ENCODE measurements around the gene COL6A2. TPM values are rescaled to one million over a fixed set of nuclear protein-coding genes. Genes with fewer than 3 reads are reported as not detected.

The COL6A2 gene
- total and polyA plus RNA-seq, 2 experiments from 2014 or later, result 28.4 to 89.2 TPM

DNA sequence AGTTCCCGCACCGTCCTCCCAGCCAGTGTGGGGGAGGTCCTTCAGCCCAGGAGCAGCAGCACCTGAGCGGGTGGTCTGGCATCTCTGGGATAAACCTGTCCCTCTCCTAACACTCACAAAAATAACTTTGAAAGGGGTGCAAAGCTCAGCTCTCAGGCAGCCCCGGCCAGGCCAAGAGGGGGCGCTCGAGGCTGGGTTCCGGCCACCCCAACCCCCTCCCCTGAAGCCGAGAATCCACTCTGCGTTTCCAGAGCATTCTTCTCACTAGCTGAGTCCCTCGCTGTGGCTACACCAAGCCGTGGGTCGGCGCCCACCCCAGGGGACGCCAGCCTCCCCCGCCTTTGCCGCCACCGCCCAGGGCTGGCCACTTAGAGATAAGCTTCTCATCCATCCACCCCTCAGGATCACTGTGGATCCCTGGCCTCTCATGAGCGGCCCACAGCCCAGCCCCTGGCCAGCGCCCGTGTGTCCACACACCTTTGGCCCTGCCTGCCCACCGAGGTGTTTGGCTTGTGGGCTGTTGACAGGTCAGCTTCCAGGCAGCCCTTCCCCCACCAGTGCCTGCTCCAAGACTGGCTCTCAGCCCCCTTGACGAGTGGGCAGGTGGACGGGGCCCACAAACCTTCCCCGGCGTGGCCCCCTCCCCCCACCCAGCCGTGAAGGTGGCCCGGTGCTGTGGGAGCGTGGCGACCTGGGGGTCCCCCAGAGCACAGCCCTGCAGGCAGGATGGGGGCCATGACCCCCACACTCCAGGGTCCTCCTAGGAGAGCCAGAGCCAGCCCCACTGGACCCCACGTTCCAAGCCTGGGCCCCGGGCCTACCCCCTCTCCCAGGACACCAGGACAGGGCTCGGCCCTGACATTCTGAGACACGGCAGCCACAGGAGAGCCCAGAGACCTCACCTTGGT, 55.6 kb downstream of the COL6A2 start:
- no peaks in the 10 kb centered on the region for H3K79me2 ChIP-seq (replicated peaks; ENCODE audit: insufficient read depth)
- H3K9me2 ChIP-seq (ENCODE audit: insufficient read depth), result no peaks in the 10 kb centered on the region
- no peaks in the 10 kb centered on the region for H4K20me1 ChIP-seq (replicated peaks; ENCODE audit: insufficient read depth)
- TF ChIP-seq ZNF114 (CRISPR knock-in tag; IDR thresholded peaks at IDR 0.05), result no peak
- TF ChIP-seq, protein P1, sequence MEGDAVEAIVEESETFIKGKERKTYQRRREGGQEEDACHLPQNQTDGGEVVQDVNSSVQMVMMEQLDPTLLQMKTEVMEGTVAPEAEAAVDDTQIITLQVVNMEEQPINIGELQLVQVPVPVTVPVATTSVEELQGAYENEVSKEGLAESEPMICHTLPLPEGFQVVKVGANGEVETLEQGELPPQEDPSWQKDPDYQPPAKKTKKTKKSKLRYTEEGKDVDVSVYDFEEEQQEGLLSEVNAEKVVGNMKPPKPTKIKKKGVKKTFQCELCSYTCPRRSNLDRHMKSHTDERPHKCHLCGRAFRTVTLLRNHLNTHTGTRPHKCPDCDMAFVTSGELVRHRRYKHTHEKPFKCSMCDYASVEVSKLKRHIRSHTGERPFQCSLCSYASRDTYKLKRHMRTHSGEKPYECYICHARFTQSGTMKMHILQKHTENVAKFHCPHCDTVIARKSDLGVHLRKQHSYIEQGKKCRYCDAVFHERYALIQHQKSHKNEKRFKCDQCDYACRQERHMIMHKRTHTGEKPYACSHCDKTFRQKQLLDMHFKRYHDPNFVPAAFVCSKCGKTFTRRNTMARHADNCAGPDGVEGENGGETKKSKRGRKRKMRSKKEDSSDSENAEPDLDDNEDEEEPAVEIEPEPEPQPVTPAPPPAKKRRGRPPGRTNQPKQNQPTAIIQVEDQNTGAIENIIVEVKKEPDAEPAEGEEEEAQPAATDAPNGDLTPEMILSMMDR (conservative IDR thresholded peaks at IDR 0.05; ENCODE audit: low read depth in 2 of 2), result peak; percentile 77 to 78
- no peak for TF ChIP-seq NANOG (IDR thresholded peaks at IDR 0.05; ENCODE audit: borderline replicate concordance)
- H3K4me3 Mint-ChIP-seq, result no peak overlapping the region
- no peaks in the 10 kb centered on the region; the same call in 2 of the 3 replicates for H3K36me3 Mint-ChIP-seq (ENCODE audit: low read depth)
- H3K4me1 ChIP-seq (ENCODE audit: insufficient read depth), result no peaks in the 10 kb centered on the region; the same call in 1 of the 2 replicates
- DNase-seq (ENCODE audit: low spot score), result peak; percentile 88
- H3K27ac ChIP-seq (ENCODE audit: low read depth), result no peak overlapping the region
- peak overlapping the region; percentile 67 for H3K4me2 ChIP-seq
- peaks cover 15% of the 10 kb centered on the region for H3K4me1 Mint-ChIP-seq
- H3K27ac Mint-ChIP-seq, result no peak overlapping the region
- H3K36me3 ChIP-seq (ENCODE audit: insufficient read depth), result no peaks in the 10 kb centered on the region
- H3K27me3 ChIP-seq (ENCODE audit: insufficient read depth), result no peaks in the 10 kb centered on the region
- H3F3A ChIP-seq (replicated peaks; ENCODE audit: low read depth), result no peaks in the 10 kb centered on the region
- H3K4me3 ChIP-seq, result peak overlapping the region; percentile 32; the same call in 1 of the 2 replicates
- 0 out of 2 replicates have a peak overlapping the region, but pooled peaks have one; percentile 69 for H2AFZ ChIP-seq
- H3K27me3 Mint-ChIP-seq (ENCODE audit: insufficient read depth, low read depth, poor library complexity), result peaks cover under 1% of the 10 kb centered on the region
- ATAC-seq, result peak; percentile 81
- H3K9me3 Mint-ChIP-seq, result no peaks in the 10 kb centered on the region; the same call in 2 of the 3 replicates

DNA sequence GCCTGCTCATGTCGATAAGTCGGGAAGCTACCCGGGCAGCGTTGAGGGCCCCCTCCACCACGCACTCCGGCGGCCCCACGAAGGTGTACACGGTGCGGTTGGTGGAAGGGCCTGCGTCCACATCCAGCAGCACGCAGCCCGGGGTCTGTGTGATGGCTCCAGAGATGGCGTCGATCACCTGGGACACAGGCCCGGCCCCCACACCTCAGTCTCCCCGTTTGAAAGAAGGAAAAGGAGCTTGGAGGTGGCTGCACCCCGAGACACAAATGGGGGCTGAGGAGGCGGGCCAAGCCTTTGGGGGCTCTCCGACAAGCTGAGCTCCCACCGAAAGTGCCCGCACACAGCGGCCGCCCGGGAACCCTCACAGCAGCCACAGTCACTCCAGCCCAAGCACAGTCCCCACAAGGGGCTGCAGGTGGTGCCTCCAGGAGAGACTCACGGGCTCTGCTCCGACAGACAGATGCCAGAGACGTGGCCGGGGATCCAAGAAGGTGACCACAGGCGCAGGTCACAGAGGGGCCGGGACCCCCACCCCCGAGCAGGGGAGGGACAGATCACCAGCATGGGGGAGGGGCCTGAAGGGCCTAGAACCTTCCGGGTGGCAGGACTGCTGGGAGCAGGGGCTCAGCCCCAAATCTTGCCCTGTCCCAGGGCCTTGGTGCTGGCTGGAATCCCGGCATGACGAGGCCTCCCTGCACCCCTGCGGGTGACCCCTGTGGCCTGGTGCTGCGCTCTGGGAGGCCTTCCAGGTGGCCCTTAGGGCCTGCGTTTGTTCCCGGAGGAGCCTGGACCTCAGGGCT, 56.4 kb downstream of the COL6A2 start:
- no peaks in the 10 kb centered on the region for H3K79me2 ChIP-seq (replicated peaks; ENCODE audit: insufficient read depth)
- no peaks in the 10 kb centered on the region for H3K27me3 ChIP-seq (ENCODE audit: insufficient read depth)
- no peaks in the 10 kb centered on the region for H3K9me2 ChIP-seq (ENCODE audit: insufficient read depth)
- no peaks in the 10 kb centered on the region for H3K36me3 ChIP-seq (ENCODE audit: insufficient read depth)
- Mint-ChIP-seq H3K27ac (no peak overlapping the region), H3K27me3 (ENCODE audit: insufficient read depth, low read depth, poor library complexity) (peaks cover 6% of the 10 kb centered on the region), H3K4me1 (peaks cover 11% of the 10 kb centered on the region), H3K4me3 (no peak overlapping the region), H3K36me3 (ENCODE audit: low read depth) (peaks cover 3% of the 10 kb centered on the region; the same call in 2 of the 3 replicates), H3K9me3 (no peaks in the 10 kb centered on the region)
- H3F3A ChIP-seq (replicated peaks; ENCODE audit: low read depth), result no peaks in the 10 kb centered on the region
- no peak overlapping the region for H2AFZ ChIP-seq
- DNase-seq (ENCODE audit: low spot score) (no peak), ATAC-seq (no peak; the same call in 2 of the 3 replicates)
- no peaks in the 10 kb centered on the region; the same call in 1 of the 2 replicates for H3K4me1 ChIP-seq (ENCODE audit: insufficient read depth)
- no peak overlapping the region for H3K4me3 ChIP-seq
- H4K20me1 ChIP-seq (replicated peaks; ENCODE audit: insufficient read depth), result no peaks in the 10 kb centered on the region
- no peak overlapping the region for H3K27ac ChIP-seq (ENCODE audit: low read depth)
- H3K4me2 ChIP-seq, result no peak overlapping the region
- TF ChIP-seq, protein P1 (conservative IDR thresholded peaks at IDR 0.05; ENCODE audit: low read depth in 2 of 2), result no peak
- no peak for TF ChIP-seq ZNF331 (CRISPR knock-in tag; IDR thresholded peaks at IDR 0.05; ENCODE audit: low read depth)
- TF ChIP-seq, protein P2, sequence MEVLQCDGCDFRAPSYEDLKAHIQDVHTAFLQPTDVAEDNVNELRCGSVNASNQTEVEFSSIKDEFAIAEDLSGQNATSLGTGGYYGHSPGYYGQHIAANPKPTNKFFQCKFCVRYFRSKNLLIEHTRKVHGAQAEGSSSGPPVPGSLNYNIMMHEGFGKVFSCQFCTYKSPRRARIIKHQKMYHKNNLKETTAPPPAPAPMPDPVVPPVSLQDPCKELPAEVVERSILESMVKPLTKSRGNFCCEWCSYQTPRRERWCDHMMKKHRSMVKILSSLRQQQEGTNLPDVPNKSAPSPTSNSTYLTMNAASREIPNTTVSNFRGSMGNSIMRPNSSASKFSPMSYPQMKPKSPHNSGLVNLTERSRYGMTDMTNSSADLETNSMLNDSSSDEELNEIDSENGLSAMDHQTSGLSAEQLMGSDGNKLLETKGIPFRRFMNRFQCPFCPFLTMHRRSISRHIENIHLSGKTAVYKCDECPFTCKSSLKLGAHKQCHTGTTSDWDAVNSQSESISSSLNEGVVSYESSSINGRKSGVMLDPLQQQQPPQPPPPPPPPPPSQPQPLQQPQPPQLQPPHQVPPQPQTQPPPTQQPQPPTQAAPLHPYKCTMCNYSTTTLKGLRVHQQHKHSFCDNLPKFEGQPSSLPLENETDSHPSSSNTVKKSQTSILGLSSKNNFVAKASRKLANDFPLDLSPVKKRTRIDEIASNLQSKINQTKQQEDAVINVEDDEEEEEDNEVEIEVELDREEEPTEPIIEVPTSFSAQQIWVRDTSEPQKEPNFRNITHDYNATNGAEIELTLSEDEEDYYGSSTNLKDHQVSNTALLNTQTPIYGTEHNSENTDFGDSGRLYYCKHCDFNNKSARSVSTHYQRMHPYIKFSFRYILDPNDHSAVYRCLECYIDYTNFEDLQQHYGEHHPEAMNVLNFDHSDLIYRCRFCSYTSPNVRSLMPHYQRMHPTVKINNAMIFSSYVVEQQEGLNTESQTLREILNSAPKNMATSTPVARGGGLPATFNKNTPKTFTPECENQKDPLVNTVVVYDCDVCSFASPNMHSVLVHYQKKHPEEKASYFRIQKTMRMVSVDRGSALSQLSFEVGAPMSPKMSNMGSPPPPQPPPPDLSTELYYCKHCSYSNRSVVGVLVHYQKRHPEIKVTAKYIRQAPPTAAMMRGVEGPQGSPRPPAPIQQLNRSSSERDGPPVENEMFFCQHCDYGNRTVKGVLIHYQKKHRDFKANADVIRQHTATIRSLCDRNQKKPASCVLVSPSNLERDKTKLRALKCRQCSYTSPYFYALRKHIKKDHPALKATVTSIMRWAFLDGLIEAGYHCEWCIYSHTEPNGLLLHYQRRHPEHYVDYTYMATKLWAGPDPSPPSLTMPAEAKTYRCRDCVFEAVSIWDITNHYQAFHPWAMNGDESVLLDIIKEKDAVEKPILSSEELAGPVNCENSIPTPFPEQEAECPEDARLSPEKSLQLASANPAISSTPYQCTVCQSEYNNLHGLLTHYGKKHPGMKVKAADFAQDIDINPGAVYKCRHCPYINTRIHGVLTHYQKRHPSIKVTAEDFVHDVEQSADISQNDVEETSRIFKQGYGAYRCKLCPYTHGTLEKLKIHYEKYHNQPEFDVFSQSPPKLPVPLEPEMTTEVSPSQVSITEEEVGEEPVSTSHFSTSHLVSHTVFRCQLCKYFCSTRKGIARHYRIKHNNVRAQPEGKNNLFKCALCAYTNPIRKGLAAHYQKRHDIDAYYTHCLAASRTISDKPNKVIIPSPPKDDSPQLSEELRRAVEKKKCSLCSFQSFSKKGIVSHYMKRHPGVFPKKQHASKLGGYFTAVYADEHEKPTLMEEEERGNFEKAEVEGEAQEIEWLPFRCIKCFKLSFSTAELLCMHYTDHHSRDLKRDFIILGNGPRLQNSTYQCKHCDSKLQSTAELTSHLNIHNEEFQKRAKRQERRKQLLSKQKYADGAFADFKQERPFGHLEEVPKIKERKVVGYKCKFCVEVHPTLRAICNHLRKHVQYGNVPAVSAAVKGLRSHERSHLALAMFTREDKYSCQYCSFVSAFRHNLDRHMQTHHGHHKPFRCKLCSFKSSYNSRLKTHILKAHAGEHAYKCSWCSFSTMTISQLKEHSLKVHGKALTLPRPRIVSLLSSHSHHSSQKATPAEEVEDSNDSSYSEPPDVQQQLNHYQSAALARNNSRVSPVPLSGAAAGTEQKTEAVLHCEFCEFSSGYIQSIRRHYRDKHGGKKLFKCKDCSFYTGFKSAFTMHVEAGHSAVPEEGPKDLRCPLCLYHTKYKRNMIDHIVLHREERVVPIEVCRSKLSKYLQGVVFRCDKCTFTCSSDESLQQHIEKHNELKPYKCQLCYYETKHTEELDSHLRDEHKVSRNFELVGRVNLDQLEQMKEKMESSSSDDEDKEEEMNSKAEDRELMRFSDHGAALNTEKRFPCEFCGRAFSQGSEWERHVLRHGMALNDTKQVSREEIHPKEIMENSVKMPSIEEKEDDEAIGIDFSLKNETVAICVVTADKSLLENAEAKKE (CRISPR knock-in tag; IDR thresholded peaks at IDR 0.05), result no peak
- no peak for TF ChIP-seq JUNB (IDR thresholded peaks at IDR 0.05; ENCODE audit: unreplicated experiment)
- TF ChIP-seq CREB1 (CRISPR knock-in tag; IDR thresholded peaks at IDR 0.05; ENCODE audit: low read depth), result no peak
- TF ChIP-seq NANOG (IDR thresholded peaks at IDR 0.05; ENCODE audit: borderline replicate concordance), result no peak
- TF ChIP-seq POLR2AphosphoS5 (IDR thresholded peaks at IDR 0.05; ENCODE audit: low read depth), result no peak

Data from GM23338 (cell line).